HG03469 (cell line): ENCODE data around the gene EEFSEC.

Source experiments
- ATAC-seq: cut with Tn5 transposase; IDR thresholded peaks from one replicate; pipeline ENCODE4 v1.9.1; 2021; ENCODE audit warnings: mild to moderate bottlenecking, moderate library complexity, moderate number of reproducible peaks; ENCODE audit not compliant: unreplicated experiment

Gene EEFSEC

GRCh38 chr3:128346562-128346961 lies 193.3 kb downstream of the EEFSEC start:
- ATAC-seq = no peak

GRCh38 chr3:128347282-128347681 lies 194.0 kb downstream of the EEFSEC start:
- ATAC-seq = no peak

GRCh38 chr3:128348075-128348474 lies 194.8 kb downstream of the EEFSEC start:
- ATAC-seq = no peak

- ATAC-seq = no peak
Observed at GRCh38 chr3:128348805-128349531, 195.7 kb downstream of the EEFSEC start.

- no peak for ATAC-seq
Observed at GRCh38 chr3:128349963-128350599, 196.8 kb downstream of the EEFSEC start.

- ATAC-seq = no peak
Observed at GRCh38 chr3:128351546-128351945, 198.3 kb downstream of the EEFSEC start.

GRCh38 chr3:128352326-128352725 lies 199.0 kb downstream of the EEFSEC start:
- no peak for ATAC-seq

GRCh38 chr3:128353361-128353965 lies 200.2 kb downstream of the EEFSEC start:
- ATAC-seq = no peak

- ATAC-seq = no peak
Observed at GRCh38 chr3:128353991-128354687, 200.9 kb downstream of the EEFSEC start.

- no peak for ATAC-seq
Observed at GRCh38 chr3:128354788-128355542, 201.7 kb downstream of the EEFSEC start.

GRCh38 chr3:128355543-128355919 lies 202.2 kb downstream of the EEFSEC start:
- no peak for ATAC-seq

GRCh38 chr3:128356822-128357221 lies 203.5 kb downstream of the EEFSEC start:
- ATAC-seq = no peak

- ATAC-seq = no peak
Observed at GRCh38 chr3:128357538-128357937, 204.3 kb downstream of the EEFSEC start.

GRCh38 chr3:128358156-128358895 lies 205.0 kb downstream of the EEFSEC start:
- ATAC-seq = no peak

- ATAC-seq = no peak
Observed at GRCh38 chr3:128359060-128359664, 205.9 kb downstream of the EEFSEC start.

- no peak for ATAC-seq
Observed at GRCh38 chr3:128359846-128360642, 206.8 kb downstream of the EEFSEC start.

- ATAC-seq = no peak
Observed at GRCh38 chr3:128360705-128361271, 207.5 kb downstream of the EEFSEC start.
